Activated B cell treated with CpG ODN at 0.5 μM for 24 hours (primary cell): ENCODE measurements around the gene SLC37A1. TPM values are rescaled to one million over a fixed set of nuclear protein-coding genes. Genes with fewer than 3 reads are reported as not detected.
"Not testable (repeated sequence)": the region's sequence is repeated elsewhere in the genome, so short reads cannot be mapped to it uniquely, and the experiment has no call there.

Experiments used
- ATAC-seq: fragments of 200-7000 bp; cut with Tn5 transposase; one replicate; pipeline ENCODE4 v1.10.0; 2021; ENCODE audit warnings: low read depth, mild to moderate bottlenecking, moderate library complexity
- CTCF ChIA-PET: fragments of 350-600 bp; sonication (Branson Sonifier 250); formaldehyde crosslinking; loops from one replicate; lab custom pipeline; 2021; ENCODE audit warnings: antibody characterized with exemption; lab: Charles Lee
- POLR2A ChIA-PET: fragments of 350-600 bp; sonication (Branson Sonifier 250); formaldehyde crosslinking; loops from one replicate; lab custom pipeline; 2021; ENCODE audit warnings: antibody characterized with exemption; lab: Charles Lee
- DNase-seq: peaks from one replicate; pipeline ENCODE4 v3.0.0; 2022
- H3K27ac Mint-ChIP-seq: one replicate; pipeline ENCODE4 v1.8.0; 2020; ENCODE audit warnings: mixed read lengths
- H3K27me3 Mint-ChIP-seq: one replicate; pipeline ENCODE4 v1.8.0; 2021; ENCODE audit warnings: mixed read lengths
- H3K36me3 Mint-ChIP-seq: one replicate; pipeline ENCODE4 v1.8.0; 2021; ENCODE audit warnings: low read depth, mixed read lengths
- H3K4me1 Mint-ChIP-seq: one replicate; pipeline ENCODE4 v1.8.0; 2021; ENCODE audit warnings: mixed read lengths
- H3K4me3 Mint-ChIP-seq: one replicate; pipeline ENCODE4 v1.8.0; 2020; ENCODE audit warnings: mild to moderate bottlenecking, mixed read lengths
- H3K9me3 Mint-ChIP-seq: one replicate; pipeline ENCODE4 v1.8.0; 2020; ENCODE audit warnings: mixed read lengths
- CTCF ChIP-seq: fragments of 200-600 bp; IDR thresholded peaks from one replicate; pipeline ENCODE4 v1.8.0; 2022; ENCODE audit warnings: antibody characterized with exemption, mild to moderate bottlenecking
- intact Hi-C: fragments of 100-400 bp; cut with micrococcal nuclease; formaldehyde crosslinking; loops from one replicate; pipeline ENCODE4 v1.15.1; 2024
- total RNA-seq: library from RNA; stranded (reverse); gene quantifications from 2 replicates; pipeline ENCODE4 v1.2.3, GENCODE V29; 2022

The SLC37A1 gene
- total RNA-seq, 1 donor from 2014 or later, result 47.9 TPM

GRCh38 chr21:42613756-42614155, 100.1 kb downstream of the SLC37A1 start:
- Mint-ChIP-seq H3K36me3 (no peaks in the 10 kb centered on the region), H3K27ac (no peak overlapping the region), H3K4me1 (peaks cover 8% of the 10 kb centered on the region), H3K27me3 (peaks cover 11% of the 10 kb centered on the region), H3K4me3 (no peak overlapping the region), H3K9me3 (peaks cover 9% of the 10 kb centered on the region)
- ChIA-PET CTCF (no interaction called here), POLR2A (no interaction called here)
- no peak for DNase-seq
- TF ChIP-seq CTCF, result no peak
- ATAC-seq, result no peak
- intact Hi-C loops, result no loop called here

DNA sequence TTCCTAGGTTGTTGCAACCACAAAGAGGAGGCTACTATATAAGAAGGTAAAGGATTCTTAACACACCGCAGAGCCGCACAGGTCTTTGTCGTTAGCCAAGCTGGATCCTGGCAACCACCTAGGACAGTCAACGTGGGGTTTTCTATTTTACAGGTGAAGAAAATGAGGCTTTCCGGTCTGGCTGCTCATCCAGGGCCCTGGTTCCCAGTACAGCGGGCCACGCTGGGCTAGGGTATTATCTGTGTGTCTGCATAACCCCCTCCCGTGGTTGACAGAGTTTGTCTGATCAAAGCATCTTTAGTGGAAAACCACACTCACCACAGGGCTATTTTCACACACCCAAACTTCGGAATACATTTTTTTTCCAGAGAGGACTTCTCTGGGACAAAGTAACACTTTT, 100.7 kb downstream of the SLC37A1 start:
- H3K36me3 Mint-ChIP-seq, result no peaks in the 10 kb centered on the region
- peaks cover 8% of the 10 kb centered on the region for H3K4me1 Mint-ChIP-seq
- peaks cover 6% of the 10 kb centered on the region for H3K9me3 Mint-ChIP-seq
- H3K4me3 Mint-ChIP-seq, result no peak overlapping the region
- H3K27me3 Mint-ChIP-seq, result peaks cover 13% of the 10 kb centered on the region
- no peak for DNase-seq
- intact Hi-C loops, result no loop called here
- H3K27ac Mint-ChIP-seq, result no peak overlapping the region
- CTCF ChIA-PET, result no interaction called here
- no peak for ATAC-seq
- POLR2A ChIA-PET, result no interaction called here
- TF ChIP-seq CTCF, result no peak

- H3K36me3 Mint-ChIP-seq, result no peaks in the 10 kb centered on the region
- POLR2A ChIA-PET, result no interaction called here
- DNase-seq, result no peak
- no peak overlapping the region for H3K4me3 Mint-ChIP-seq
- H3K27me3 Mint-ChIP-seq, result peaks cover 15% of the 10 kb centered on the region
- no peak overlapping the region for H3K27ac Mint-ChIP-seq
- intact Hi-C loops, result no loop called here
- H3K4me1 Mint-ChIP-seq, result peaks cover 6% of the 10 kb centered on the region
- H3K9me3 Mint-ChIP-seq, result peaks cover 4% of the 10 kb centered on the region
- ATAC-seq, result peak; percentile 37
- TF ChIP-seq CTCF, result no peak
- CTCF ChIA-PET, result no interaction called here
These were observed 101.2 kb downstream of the SLC37A1 start for GRCh38 chr21:42614811-42615351.

DNA sequence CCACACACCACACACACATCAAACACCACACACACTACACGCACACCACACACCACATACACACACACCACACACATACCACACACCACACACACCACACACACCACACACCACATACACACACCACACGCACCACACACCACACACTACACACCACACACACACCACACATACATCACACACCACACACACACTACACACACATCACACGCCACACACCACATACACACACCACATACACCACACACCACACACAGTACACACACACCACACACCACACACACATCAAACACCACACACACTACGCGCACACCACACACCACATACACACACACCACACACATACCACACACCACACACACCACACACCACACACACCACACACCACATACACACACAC, 101.7 kb downstream of the SLC37A1 start:
- DNase-seq, CTCF ChIA-PET, H3K4me3 Mint-ChIP-seq, H3K27ac Mint-ChIP-seq, H3K36me3 Mint-ChIP-seq, POLR2A ChIA-PET, intact Hi-C loops, ATAC-seq, H3K9me3 Mint-ChIP-seq, H3K4me1 Mint-ChIP-seq: not testable (repeated sequence)
- peaks cover 18% of the 10 kb centered on the region for H3K27me3 Mint-ChIP-seq

DNA sequence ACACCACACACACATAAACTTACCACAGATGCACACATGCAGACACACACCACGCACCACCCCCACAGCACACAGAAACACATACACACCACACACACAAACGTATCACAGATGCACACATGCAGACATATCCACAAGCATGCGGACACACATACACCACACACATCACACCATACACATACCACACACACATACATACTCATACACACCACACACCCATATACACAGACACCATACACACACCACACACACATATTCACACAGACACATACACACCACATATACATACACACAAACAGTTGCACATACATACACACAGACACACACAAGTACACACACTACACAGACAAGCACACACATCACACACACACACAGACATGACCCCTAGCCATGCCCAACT, 102.3 kb downstream of the SLC37A1 start:
- no peak overlapping the region for H3K4me3 Mint-ChIP-seq
- no peaks in the 10 kb centered on the region for H3K9me3 Mint-ChIP-seq
- CTCF ChIA-PET, result no interaction called here
- H3K27ac Mint-ChIP-seq, result no peak overlapping the region
- DNase-seq (no peak), ATAC-seq (no peak)
- no peaks in the 10 kb centered on the region for H3K4me1 Mint-ChIP-seq
- TF ChIP-seq CTCF, result no peak
- no peaks in the 10 kb centered on the region for H3K36me3 Mint-ChIP-seq
- peaks cover 19% of the 10 kb centered on the region for H3K27me3 Mint-ChIP-seq
- intact Hi-C loops, result no loop called here
- POLR2A ChIA-PET, result no interaction called here

DNA sequence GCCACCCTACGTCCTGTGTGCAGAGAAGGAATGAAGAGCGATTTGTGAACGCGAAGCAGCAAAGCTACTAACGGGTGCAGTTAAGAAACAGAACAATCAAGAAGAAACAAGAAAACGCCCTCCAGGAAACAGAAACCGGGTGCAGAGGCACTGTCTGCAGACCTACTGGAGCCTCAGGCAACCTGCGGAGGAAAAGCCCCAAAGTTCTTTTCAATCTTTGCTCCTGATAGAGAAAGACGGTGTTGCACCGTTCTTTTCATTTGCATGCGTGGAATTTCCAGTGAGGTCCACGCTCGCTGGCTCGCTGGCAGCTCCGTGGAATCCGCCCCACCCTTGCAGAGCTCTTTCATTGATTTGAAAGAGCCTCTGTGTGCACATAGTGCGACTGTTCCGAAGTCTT, 102.8 kb downstream of the SLC37A1 start:
- ChIA-PET POLR2A (no interaction called here), CTCF (no interaction called here)
- Mint-ChIP-seq H3K4me1 (no peaks in the 10 kb centered on the region), H3K27me3 (peaks cover 19% of the 10 kb centered on the region), H3K36me3 (no peaks in the 10 kb centered on the region), H3K27ac (no peak overlapping the region), H3K9me3 (no peaks in the 10 kb centered on the region), H3K4me3 (no peak overlapping the region)
- intact Hi-C loops, result no loop called here
- TF ChIP-seq CTCF, result no peak
- ATAC-seq, result no peak
- DNase-seq, result no peak
